HG02642 (cell line): ENCODE results near the gene TAPT1.
"Not testable (repeated sequence)": the region's sequence is repeated elsewhere in the genome, so short reads cannot be mapped to it uniquely, and the experiment has no call there.

ENCODE experiments used
- ATAC-seq: cut with Tn5 transposase; IDR thresholded peaks from one replicate; pipeline ENCODE4 v1.9.1; 2021; ENCODE audit warnings: mild to moderate bottlenecking; ENCODE audit not compliant: unreplicated experiment, poor library complexity

Gene TAPT1, protein sequence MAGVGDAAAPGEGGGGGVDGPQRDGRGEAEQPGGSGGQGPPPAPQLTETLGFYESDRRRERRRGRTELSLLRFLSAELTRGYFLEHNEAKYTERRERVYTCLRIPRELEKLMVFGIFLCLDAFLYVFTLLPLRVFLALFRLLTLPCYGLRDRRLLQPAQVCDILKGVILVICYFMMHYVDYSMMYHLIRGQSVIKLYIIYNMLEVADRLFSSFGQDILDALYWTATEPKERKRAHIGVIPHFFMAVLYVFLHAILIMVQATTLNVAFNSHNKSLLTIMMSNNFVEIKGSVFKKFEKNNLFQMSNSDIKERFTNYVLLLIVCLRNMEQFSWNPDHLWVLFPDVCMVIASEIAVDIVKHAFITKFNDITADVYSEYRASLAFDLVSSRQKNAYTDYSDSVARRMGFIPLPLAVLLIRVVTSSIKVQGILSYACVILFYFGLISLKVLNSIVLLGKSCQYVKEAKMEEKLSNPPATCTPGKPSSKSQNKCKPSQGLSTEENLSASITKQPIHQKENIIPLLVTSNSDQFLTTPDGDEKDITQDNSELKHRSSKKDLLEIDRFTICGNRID

DNA sequence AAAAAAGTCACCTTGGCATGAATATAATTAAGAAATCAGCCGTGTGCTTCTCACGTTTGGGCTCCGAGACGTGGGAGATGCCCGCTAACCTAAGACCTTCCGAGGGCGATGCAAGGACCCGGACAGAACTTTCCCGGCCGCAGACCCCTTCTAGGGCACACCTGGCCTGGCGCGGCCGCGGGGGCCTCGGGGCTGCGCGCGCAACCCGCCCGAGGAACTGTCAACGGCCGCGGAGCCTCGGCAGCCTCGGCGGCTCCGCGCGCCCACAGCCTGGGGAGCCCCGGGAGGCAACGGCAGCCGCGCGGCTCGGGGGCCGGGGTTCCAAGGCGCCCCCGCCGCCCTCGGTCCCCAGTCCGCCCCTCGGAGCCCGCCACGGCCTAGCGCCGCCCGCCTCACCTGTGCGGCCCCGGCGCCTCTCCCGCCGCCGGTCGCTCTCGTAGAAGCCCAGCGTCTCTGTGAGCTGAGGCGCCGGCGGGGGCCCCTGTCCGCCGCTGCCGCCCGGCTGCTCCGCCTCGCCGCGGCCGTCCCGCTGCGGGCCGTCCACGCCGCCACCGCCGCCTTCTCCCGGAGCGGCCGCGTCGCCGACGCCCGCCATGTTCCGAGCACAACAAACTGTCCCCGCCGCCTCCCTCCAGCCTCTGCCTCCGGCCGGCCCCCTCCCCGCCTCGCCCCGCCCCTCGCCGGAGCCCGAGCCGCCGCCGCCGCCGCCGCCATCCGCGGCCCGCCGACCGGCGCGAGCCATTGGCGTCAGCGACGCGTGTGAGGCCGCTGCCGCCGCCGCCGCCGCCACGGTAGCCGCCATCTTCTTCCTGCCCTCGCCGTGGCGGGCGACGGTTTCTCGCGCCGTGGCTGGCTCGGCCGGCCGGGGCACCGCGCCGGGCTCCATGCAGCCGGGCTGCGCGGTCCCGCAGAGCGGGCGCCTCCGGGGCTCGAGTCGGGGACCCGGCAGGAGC is at the start of gene TAPT1:
Gene TAPT1 (minus strand): TSS at position 609 of the 953 bp plus-strand sequence. CDS start 14 bp downstream, at position 595.
- ATAC-seq, result peak; percentile 77

DNA sequence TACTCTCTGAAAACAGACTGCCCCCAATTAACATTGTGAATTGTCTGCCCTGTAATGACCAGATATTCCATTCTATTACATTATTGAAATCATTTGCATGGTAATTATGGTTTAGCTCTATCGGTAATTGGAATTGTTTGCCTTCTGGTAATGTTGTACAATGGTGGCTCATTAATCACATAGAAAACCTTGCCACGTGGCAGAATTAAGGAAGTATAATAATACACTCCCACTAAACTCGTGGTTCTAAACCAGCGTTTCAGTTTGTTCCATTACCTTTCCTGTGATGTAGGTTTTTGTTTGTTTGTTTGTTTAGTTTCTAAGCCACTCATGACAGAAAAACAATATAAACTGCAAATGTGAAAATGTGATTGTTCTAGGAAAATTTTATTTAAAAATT is 45.1 kb upstream of the TAPT1 start:
- ATAC-seq, result no peak

DNA sequence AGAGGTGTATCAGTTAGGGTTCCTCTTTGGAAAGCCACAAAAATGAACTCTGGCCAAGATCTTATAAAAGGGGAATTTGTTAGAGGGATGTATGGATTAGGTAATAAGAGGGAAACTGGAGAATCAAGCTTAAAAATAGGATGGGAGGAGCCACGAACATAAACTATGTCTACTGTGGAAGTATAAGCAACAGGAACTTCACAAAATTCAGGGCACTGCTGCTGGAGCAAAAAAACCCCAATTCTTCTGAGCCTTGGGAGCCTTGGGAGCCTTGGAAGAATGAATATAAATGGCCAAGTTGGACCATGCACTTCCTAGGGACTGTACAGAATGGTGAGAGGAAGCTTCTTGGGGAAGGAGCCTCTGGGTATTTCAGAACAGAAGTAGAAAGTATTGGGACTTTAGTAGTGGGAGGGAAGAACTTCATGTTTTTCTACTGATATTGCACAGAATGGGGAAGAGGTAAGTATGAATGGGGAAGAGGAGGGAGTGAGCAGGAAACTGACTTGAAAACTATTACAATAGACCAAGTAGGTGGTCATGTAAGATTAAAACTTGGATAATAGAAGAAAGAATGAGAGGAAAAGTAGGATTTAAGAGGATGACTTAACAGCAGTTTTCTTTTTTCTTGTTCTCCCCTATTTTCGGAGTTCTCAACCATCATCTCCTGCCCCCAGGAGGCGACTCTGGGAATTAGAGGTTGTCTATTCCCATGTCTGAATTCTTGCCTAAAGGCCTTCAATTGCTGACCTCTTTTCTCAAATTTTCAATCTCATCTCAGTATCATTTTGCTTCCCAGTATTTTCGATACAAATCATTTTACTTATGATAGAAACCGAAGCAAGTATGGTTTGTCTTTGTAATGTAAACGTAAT is 44.4 kb upstream of the TAPT1 start:
- ATAC-seq, result no peak

DNA sequence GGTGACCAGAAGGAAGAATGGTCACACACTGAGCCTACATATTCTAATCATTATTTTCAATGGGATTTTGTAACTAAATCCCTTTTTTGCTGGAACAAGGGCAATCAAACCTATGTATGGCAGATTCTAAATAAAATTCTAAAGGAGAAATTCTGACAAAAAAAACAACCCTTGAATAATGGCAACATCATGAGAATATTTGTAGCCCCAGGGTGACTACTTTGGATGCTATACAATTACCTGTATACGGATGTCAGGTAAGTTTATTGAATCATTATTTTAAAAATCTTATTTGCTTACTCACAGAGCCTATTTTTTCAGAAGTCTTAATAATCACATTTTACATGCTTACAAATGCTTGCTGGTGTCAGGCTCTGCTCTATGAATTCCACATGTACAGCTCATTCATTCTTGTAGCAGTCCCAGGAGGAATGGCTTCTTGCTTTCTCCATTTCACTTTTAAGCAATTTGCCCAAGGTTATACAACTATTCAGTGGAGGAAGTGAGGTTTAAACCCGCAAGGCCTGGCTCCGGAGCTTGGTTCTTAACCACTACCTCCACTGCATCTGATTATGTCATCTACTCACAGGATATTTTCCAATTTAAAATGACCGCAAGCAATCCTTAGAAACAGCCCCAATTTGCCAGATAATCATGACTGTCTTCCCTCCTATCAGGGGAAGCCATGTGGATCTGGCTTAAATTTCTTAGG is 43.6 kb upstream of the TAPT1 start:
- ATAC-seq, result not testable (repeated sequence)

DNA sequence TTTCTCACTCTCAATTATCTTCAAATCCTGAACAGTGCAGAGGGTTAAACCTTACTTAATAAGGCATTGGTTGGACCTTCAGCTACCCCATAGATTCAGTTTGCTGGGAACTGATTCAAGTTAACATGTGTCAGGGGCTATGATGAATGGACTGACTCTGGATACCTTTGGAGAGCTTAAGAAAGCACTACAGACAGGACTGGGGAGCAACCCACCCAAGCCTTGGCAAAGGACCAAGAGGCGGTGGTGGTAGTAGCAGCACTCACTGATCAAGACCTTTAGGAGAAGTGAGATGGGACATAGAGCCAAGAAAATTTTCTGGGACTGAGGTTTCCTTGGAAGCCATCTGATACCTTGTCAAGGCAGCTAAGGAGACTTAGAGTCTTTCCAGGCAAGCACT is 43.0 kb upstream of the TAPT1 start:
- no peak for ATAC-seq

DNA sequence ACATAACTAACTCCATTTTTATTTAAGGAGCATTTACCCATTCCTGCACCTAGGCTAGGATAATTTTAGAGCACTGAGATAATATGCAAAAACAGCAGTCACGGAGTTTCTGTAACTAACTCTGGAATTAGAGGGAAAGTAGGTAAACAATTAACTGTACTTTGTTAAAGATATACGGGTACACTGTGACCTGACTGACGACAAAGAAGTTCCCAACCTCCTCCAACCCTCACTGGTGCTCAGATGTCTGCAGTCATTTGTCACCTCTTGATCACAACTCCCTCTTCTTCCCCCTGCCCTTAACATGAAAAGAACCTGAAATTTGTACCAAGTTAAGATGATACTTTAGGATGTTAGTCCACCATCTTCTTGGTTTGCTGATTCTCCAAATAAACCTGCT is 42.0 kb upstream of the TAPT1 start:
- no peak for ATAC-seq

DNA sequence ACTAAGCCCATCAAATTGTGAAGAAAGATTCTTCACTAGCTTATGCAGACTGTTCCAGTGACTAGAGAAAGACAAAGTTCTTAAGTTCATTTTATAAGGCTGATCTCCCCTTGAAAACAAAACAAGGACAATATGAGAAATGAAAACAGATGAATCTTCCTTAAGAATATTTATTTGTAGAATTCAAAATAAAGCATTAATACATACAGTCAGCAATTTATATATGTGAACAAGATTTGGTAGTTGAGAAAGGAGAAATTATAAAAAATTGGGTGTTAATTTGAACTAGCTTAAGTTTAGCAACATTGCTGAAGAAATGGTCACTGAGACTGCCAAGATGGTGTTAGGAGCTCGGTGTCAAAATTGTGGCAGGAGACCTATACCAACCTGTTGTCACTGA is 41.4 kb upstream of the TAPT1 start:
- ATAC-seq, result no peak

DNA sequence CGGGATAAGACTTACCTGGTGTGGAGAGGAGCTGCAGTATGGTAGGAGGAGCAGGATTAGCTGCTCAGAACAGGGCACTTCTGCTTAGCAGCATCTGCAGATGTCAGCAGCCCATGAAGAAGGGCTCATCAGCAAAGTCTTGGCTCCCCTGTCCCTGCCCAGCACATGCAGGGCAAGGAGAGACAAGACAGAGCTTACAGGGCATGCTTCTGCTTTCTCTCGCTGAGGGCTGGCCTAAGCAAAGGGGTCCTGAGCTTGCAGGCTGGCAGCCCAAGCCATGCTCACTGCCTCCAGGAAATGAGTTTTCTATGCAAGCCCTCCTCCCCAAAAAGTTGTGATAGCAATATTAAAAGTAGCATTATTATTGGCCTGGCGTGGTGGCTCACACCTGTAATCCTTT is 39.5 kb upstream of the TAPT1 start:
- ATAC-seq, result no peak

DNA sequence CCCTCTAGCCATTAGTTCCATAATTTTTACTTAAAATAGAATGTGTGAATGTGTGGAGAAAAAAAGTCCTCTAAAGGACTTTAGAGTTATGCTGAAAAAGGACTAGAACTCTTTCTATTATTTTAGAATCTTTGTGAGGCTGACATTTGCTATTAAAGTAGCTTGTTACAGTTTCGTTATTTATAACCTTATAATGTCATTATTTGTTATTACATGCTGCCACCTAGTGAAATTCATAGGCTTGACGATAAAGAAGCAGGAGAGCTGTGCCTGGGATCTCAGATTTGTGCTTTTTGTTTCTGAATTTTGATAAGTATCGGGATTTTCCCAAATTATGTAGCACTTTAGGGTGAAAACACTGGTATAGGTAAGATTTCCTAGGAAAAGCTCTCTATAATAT is 38.5 kb upstream of the TAPT1 start:
- ATAC-seq, result peak; percentile 48

DNA sequence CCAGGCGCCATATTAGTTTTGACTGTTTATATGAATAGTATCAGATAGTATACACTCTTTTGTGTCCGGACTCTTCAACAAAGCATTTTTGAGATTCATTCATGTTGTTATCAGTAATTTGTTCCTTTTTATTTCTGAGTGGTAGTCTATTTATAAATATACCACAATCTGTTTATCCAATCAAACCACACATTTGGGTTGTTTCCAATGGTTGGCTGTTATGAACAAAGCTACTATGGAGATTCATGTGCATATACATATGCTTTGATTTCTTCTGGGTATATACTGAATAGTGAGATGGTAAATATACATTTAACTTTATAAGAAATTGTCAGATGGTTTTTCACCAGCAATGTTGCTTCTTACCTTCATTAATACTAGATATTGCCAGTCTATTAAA is 36.8 kb upstream of the TAPT1 start:
- ATAC-seq, result no peak

DNA sequence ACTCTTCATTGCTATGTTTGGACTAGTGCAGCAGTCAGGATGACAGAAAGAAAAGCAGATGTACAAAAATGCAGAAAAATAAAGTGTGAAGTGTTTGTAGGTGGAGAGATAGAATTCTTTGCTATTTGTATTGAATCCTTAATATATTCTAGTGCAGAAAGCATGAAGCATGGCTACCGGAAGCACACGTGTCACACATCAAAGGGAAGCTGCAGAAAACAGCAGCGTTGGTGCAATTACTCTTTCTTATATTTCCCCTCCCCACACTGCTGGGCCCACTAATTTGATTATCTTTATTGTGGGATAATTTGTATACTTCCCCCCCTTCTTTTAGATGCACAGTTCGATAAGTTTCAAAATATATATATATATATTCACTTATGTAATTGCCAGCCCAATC is 35.9 kb upstream of the TAPT1 start:
- ATAC-seq, result no peak

DNA sequence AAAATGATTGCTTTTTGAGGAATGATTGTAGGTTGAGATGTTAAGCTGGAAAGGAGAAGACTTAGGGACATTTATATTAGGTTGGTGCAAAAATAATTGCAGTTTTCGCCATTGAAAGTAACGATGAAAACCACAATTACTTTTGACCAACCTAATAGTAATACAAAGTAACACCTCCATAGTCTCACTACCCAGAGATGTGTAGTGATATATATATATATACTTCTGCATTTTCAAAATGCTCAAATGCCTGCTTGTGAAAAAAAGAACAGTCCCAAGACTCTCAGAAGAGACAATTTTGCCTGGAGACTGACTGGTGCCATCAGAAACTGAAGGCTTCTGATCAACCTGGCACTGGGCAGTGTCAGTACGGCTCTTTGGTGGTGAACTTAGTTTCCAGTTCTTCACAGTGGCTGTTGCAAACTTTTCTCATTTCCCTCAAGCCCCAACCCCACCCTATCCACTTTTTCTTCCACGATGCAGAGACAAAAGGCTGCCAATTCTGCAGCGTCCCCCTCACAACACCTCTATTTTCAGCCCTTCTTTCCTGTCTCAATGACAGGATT is 35.1 kb upstream of the TAPT1 start:
- ATAC-seq, result no peak

DNA sequence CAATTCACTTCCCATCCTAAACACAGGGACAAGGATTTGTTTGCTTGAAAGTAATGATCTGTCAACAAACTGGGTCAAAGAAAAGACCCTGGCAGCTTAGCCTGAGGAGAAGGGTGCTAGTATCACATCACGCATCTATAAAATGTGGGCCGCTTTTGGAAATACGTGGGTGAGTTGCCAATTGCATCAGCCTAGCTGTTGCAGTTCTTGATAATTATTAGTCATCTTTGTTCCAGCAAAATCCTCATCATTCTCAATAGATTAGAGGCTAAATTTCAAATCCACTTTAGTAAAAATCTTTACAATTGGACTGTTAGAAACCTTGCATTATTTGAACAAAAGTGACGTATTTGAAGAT is 33.6 kb upstream of the TAPT1 start:
- no peak for ATAC-seq

DNA sequence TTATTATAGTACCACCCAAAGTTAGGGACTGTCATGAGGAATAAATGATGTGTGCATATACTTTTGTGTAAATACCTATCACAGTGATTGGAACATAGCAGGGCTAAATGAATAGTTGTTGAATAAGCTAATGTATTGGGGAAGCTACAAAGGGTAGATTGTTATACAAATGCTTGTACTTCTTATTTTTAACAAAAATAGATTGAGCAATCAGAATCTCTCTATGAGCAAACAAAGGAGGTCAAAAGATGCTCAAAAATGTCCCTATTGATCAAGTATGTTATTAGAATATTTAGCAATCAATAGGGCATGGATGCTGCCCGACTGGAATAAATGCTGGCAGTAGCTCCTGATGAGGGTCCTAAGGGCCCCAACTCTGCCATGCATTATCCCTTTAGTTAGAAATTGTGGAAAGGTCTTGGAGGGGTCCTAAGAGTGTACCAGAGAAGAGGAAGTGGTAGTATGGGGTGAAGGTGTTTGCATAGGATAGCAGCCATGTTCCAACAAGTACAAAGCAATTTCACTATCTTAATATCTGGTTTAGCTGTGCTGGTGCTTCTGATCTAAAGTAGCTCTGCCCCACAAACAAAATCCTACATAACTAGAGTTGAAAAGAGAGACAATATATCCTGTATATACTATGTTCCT is 33.1 kb upstream of the TAPT1 start:
- ATAC-seq, result no peak

DNA sequence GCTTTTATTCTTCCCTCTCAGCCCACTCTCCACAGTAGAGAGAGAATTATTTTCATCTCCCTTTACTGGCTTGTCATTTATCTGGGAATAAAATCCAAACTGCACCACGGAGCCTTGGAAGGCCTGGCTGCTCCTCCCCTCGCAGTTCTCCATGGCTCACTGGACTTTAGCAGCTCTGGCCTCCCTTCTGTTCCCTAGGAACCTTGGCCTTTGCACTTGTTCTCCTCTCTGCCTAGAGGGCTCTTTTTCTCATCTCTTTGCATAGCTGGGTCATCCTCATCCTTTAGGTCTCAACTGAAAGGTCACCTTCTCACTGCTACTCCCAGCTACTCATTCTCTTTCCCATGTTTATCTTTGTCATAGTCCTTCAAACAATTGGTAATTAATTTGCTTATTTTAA is 31.3 kb upstream of the TAPT1 start:
- ATAC-seq, result no peak

DNA sequence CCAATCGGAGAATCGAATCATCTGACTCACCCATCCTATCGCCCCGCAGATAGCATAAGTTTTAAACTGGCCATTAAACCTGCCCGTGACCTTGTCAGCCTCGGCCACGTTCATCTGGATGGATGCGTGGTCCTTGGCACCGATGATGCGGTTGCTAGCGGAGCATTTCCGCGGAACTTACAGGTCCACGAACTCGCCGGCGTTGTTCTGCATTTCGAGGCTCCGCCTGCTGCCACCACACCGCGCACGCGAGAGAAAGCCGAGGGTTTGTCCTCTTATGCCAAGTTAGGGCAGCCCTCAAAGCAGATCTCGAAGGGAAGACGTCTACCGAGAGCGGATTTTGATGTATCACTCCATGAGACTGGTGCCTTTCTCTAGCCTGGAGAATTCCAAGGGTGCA is 30.1 kb upstream of the TAPT1 start:
- no peak for ATAC-seq

DNA sequence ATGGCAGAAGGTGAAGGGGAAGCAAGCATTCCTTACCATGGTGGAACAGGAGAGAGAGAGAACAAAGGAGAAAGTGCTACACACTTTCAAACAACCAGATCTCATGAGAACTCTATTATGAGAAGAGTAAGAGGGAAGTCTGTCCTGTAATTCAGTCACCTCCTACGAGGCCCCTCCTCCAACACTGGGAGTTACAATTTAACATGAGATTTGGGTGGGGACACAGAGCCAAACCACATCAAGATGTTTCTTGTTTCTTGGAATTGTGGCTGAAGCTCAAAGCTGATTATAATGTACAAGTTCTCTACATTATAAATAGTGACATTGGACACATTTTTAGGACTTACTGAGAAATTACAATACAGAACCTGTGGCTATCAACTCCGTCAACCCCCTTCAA is 29.5 kb upstream of the TAPT1 start:
- ATAC-seq, result no peak

DNA sequence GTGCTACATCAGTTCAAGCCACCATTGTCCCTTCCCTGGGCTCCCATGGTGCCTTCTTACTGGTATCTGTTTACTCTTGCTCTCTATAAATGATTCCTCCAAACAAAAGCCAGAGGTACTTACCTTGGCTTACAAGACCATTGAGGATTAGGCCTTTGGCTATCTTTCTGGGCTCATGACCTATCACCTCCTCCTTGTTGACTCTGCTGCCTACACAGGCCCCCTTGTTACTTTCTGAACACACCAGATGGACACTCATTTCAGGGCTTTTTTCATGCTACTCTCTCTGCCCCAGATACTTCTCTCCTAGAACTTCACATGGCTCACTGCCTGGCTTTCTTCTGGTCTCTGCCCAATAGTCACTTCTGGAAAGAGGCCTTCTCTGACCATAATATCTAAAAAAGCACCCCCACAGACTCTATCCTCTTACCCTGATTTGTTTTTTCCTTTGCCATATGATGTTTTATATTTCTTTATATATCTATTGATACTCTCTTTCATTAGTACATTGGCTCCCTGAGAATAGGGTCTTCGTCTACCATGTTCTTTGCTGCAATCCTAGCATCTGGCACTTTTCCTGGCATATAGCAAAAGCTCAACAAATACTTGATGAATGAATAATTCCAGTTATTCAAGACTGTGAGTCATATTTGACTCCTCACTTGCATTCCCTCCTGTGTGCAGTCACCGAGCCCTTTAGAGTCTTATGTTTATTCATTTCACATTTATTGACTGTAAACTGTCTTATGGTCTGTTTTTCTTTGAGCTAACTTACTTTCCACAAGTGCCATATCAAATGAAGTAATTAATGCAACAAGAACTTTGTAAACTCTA is 27.1 kb upstream of the TAPT1 start:
- ATAC-seq, result no peak
